H1 (cell line): ENCODE data around the gene IL18R1. TPM values are rescaled to one million over a fixed set of nuclear protein-coding genes. Genes with fewer than 3 reads are reported as not detected.

Experiments
- CTCF ChIA-PET: fragments of 300-600 bp; sonication (Branson Sonifier 250); formaldehyde crosslinking; loops from one replicate; lab custom pipeline; 2021; ENCODE audit not compliant: partially characterized antibody; lab: Charles Lee
- POLR2A ChIA-PET: fragments of 300-600 bp; sonication (Branson Sonifier 250); formaldehyde crosslinking; loops from one replicate; lab custom pipeline; 2021; ENCODE audit warnings: inconsistent platforms; ENCODE audit not compliant: partially characterized antibody; lab: Charles Lee
- DNase-seq, 2 experiments: peaks; one replicate each; pipeline versions ENCODE4 v3.0.0 to v3.0.0-alpha.2; 2010 to 2022; ENCODE audit warnings: low spot score in 2 of 2, low read depth in 1 of 2, mixed read lengths in 1 of 2
- FAIRE-seq: peaks from 2 replicates; lab custom pipeline; 2011; peaks lifted over from hg19 to GRCh38; lab: Jason Lieb, UNC
- H2AFZ ChIP-seq: 2 replicates; pipeline ENCODE4 v1.8.1; 2012; ENCODE audit warnings: low read length, inconsistent platforms
- H2AK5ac ChIP-seq: 2 replicates; pipeline ENCODE4 v1.6.1; 2013; ENCODE audit warnings: low read depth, low read length
- H2BK120ac ChIP-seq: replicated peaks from 2 replicates; pipeline ENCODE3; 2013; ENCODE audit warnings: low read depth, low read length, inconsistent platforms
- H2BK12ac ChIP-seq: 2 replicates; pipeline ENCODE4 v1.6.1; 2013; ENCODE audit warnings: low read depth, low read length
- H2BK15ac ChIP-seq: 2 replicates; pipeline ENCODE4 v1.6.1; 2013; ENCODE audit warnings: low read length
- H2BK20ac ChIP-seq: 2 replicates; pipeline ENCODE4 v1.6.1; 2013; ENCODE audit warnings: low read length
- H2BK5ac ChIP-seq: 2 replicates; pipeline ENCODE4 v1.6.1; 2013; ENCODE audit warnings: low read depth, low read length
- H3K14ac ChIP-seq: 2 replicates; pipeline ENCODE4 v1.6.1; 2013; ENCODE audit warnings: inconsistent platforms; ENCODE audit not compliant: insufficient read length
- H3K18ac ChIP-seq: 2 replicates; pipeline ENCODE4 v1.6.1; 2013; ENCODE audit warnings: low read length; ENCODE audit errors: extremely low read depth
- H3K23ac ChIP-seq: 2 replicates; pipeline ENCODE4 v1.6.1; 2013; ENCODE audit warnings: inconsistent platforms; ENCODE audit not compliant: insufficient read length
- H3K23me2 ChIP-seq: 2 replicates; pipeline ENCODE4 v1.6.1; 2013; ENCODE audit warnings: low read depth, low read length
- H3K27ac ChIP-seq: 2 replicates; pipeline ENCODE4 v1.6.1; 2011; ENCODE audit warnings: low read depth, low read length, inconsistent platforms
- H3K27me3 ChIP-seq, 4 experiments: replicated peaks in 1 of 4; 1 replicate in 1 of 4; 2 replicates in 3 of 4; pipeline versions ENCODE4 v1.6.1 to v1.8.1; 2011 to 2013; ENCODE audit warnings: low read length in 3 of 4, mild to moderate bottlenecking in 3 of 4, inconsistent platforms in 2 of 4, mixed read lengths in 2 of 4, moderate library complexity in 1 of 4; ENCODE audit not compliant: control insufficient read depth in 3 of 4, insufficient read depth in 3 of 4; ENCODE audit errors: extremely low read depth in 1 of 4
- H3K36me3 ChIP-seq, 4 experiments: 2 replicates each; pipeline versions ENCODE4 v1.6.1 to v1.8.1; 2011 to 2013; ENCODE audit warnings: mild to moderate bottlenecking in 4 of 4, low read length in 3 of 4, moderate library complexity in 2 of 4, control low read depth in 1 of 4, inconsistent platforms in 1 of 4; ENCODE audit not compliant: insufficient read depth in 4 of 4, control insufficient read depth in 2 of 4
- H3K4ac ChIP-seq: replicated peaks from 2 replicates; pipeline ENCODE3; 2013; ENCODE audit warnings: low read length, low read depth, mixed read lengths, inconsistent platforms; ENCODE audit not compliant: insufficient read length
- H3K4me1 ChIP-seq, 4 experiments: replicated peaks in 1 of 4; 1 replicate in 1 of 4; 2 replicates in 3 of 4; pipeline versions ENCODE4 v1.6.1 to v1.8.1; 2011 to 2013; ENCODE audit warnings: low read length in 3 of 4, inconsistent platforms in 2 of 4, mixed read lengths in 1 of 4; ENCODE audit not compliant: insufficient read depth in 4 of 4, control insufficient read depth in 3 of 4
- H3K4me2 ChIP-seq, 2 experiments: 2 replicates each; pipeline versions ENCODE4 v1.6.1 to v1.8.1; 2011 to 2013; ENCODE audit warnings: low read depth in 2 of 2, low read length in 2 of 2, control low read depth in 1 of 2, inconsistent platforms in 1 of 2, mild to moderate bottlenecking in 1 of 2; ENCODE audit not compliant: insufficient read depth in 1 of 2
- H3K4me3 ChIP-seq, 4 experiments: fragments of 200-600, 300-600 bp in 1 of 4; sonication (generic), shearing (Covaris generic), sonication (Bioruptor Twin) in 1 of 4; 2 replicates each; pipeline versions ENCODE4 v1.5.1 to v1.8.1; 2011 to 2016; ENCODE audit warnings: low read length in 4 of 4, low read depth in 3 of 4, control low read depth in 2 of 4, inconsistent platforms in 2 of 4, mild to moderate bottlenecking in 2 of 4, mixed read lengths in 1 of 4, moderate library complexity in 1 of 4; ENCODE audit not compliant: insufficient read depth in 2 of 4; ENCODE audit errors: extremely low read depth in 1 of 4
- H3K56ac ChIP-seq: replicated peaks from 2 replicates; pipeline ENCODE3; 2013; ENCODE audit warnings: low read depth, mild to moderate bottlenecking, mixed read lengths, low read length, inconsistent platforms; ENCODE audit not compliant: insufficient read length
- H3K79me1 ChIP-seq: 2 replicates; pipeline ENCODE4 v1.6.1; 2013; ENCODE audit warnings: low read depth, low read length, control low read depth
- H3K79me2 ChIP-seq, 2 experiments: 2 replicates each; pipeline versions ENCODE4 v1.6.1 to v1.8.1; 2012 to 2013; ENCODE audit warnings: low read length in 2 of 2, mild to moderate bottlenecking in 2 of 2, inconsistent platforms in 1 of 2; ENCODE audit not compliant: insufficient read depth in 2 of 2, control insufficient read depth in 1 of 2
- H3K9ac ChIP-seq, 4 experiments: replicated peaks in 1 of 4; 1 replicate in 1 of 4; 2 replicates in 3 of 4; pipeline versions ENCODE4 v1.6.1 to v1.8.1; 2011 to 2013; ENCODE audit warnings: low read depth in 3 of 4, low read length in 3 of 4, control low read depth in 2 of 4, mild to moderate bottlenecking in 2 of 4, moderate library complexity in 2 of 4, inconsistent platforms in 1 of 4; ENCODE audit errors: extremely low read depth in 1 of 4
- H3K9me3 ChIP-seq, 2 experiments: 2 replicates each; pipeline versions ENCODE4 v1.6.1 to v1.8.1; 2012 to 2013; ENCODE audit warnings: mild to moderate bottlenecking in 2 of 2, moderate library complexity in 2 of 2, control low read depth in 1 of 2, inconsistent platforms in 1 of 2, low read depth in 1 of 2, low read length in 1 of 2, mixed read lengths in 1 of 2; ENCODE audit not compliant: insufficient read depth in 2 of 2
- H4K20me1 ChIP-seq, 2 experiments: replicated peaks in 1 of 2; 2 replicates each; pipeline versions ENCODE3 to v1.8.1; 2011 to 2013; ENCODE audit warnings: inconsistent platforms in 2 of 2, low read length in 2 of 2, mild to moderate bottlenecking in 1 of 2; ENCODE audit not compliant: insufficient read depth in 2 of 2, control insufficient read depth in 1 of 2
- H4K5ac ChIP-seq: 2 replicates; pipeline ENCODE4 v1.6.1; 2013; ENCODE audit warnings: low read length, low read depth, mixed read lengths, inconsistent platforms; ENCODE audit not compliant: insufficient read length
- H4K8ac ChIP-seq: 2 replicates; pipeline ENCODE4 v1.8.0; 2013; ENCODE audit warnings: mild to moderate bottlenecking, moderate library complexity, low read length, inconsistent platforms; ENCODE audit not compliant: insufficient read depth; ENCODE audit errors: extremely low read depth
- H4K91ac ChIP-seq: replicated peaks from 2 replicates; pipeline ENCODE3; 2013; ENCODE audit warnings: low read length, mixed read lengths, inconsistent platforms; ENCODE audit not compliant: insufficient read length
- ATF2 ChIP-seq: IDR thresholded peaks from 2 replicates; pipeline ENCODE4 v1.6.1; 2012; ENCODE audit warnings: low read length, inconsistent platforms
- BRCA1 ChIP-seq: IDR thresholded peaks from 2 replicates; pipeline ENCODE4 v1.6.1; 2012; ENCODE audit warnings: low read depth, low read length, improper control_type of control experiment
- EZH2 ChIP-seq: fragments of 200-600 bp; sonication (generic); IDR thresholded peaks from 2 replicates; pipeline ENCODE4 v1.7.1; 2012; ENCODE audit warnings: low read depth, mild to moderate bottlenecking, moderate library complexity, low read length, inconsistent platforms; ENCODE audit not compliant: severe bottlenecking
- FOSL1 ChIP-seq: IDR thresholded peaks from 2 replicates; pipeline ENCODE4 v1.6.1; 2011; ENCODE audit warnings: mild to moderate bottlenecking, low read depth, low read length, moderate library complexity; ENCODE audit not compliant: insufficient read depth
- TCF12 ChIP-seq: IDR thresholded peaks from 2 replicates; pipeline ENCODE4 v1.6.1; 2011; ENCODE audit warnings: low read depth, mild to moderate bottlenecking, low read length
- USF2 ChIP-seq: IDR thresholded peaks from 2 replicates; pipeline ENCODE4 v1.6.1; 2011; ENCODE audit warnings: low read length, improper control_type of control experiment
- ZNF274 ChIP-seq: IDR thresholded peaks from 2 replicates; pipeline ENCODE4 v1.7.0; 2012; ENCODE audit warnings: low read length, borderline replicate concordance; ENCODE audit errors: extremely low read depth
- WGBS, 2 experiments: shearing (Covaris generic) in 1 of 2; methylation state at CpG; one replicate each; pipeline versions ENCODE4 v1.1.6 to v1.1.7; 2013 to 2015; ENCODE audit warnings: low lambda C conversion rate in 2 of 2, mixed read lengths in 2 of 2, inconsistent platforms in 1 of 2, low coverage in 1 of 2, missing lambda C conversion rate in 1 of 2; ENCODE audit not compliant: insufficient replicate concordance in 2 of 2, insufficient coverage in 1 of 2, insufficient read length in 1 of 2; ENCODE audit errors: extremely low coverage in 1 of 2, missing lambda C conversion rate in 1 of 2; 5-methylcytosine and 5-hydroxymethylcytosine counted together
- polyA plus RNA-seq, 7 experiments: library from polyadenylated mRNA; depleted of rRNA in 3 of 7; stranded (reverse) in 5 of 7; unstranded in 2 of 7; fragments of >200 nt in 5 of 7; fragments of 200-250 nt in 2 of 7; gene quantifications; 1 replicate in 5 of 7; 2 replicates in 1 of 7; 4 replicates in 1 of 7; pipeline versions ENCODE4 v1.2.1 to v1.2.3, GENCODE V29; 2011 to 2013; ENCODE audit warnings: missing spikeins in 2 of 7, mixed read lengths in 2 of 7
- total RNA-seq: library from RNA; stranded (reverse); fragmentation: NEBNext Ultra II Directional; extraction: Animal tissue kit (Norgen Biotek cat#: 25700); gene quantifications from 2 replicates; pipeline ENCODE4 v1.2.1, GENCODE V29; 2021
- TF ChIP-seq, protein P1 (sequence below): IDR thresholded peaks from 2 replicates; pipeline ENCODE4 v1.6.1; 2012; ENCODE audit warnings: inconsistent platforms

IL18R1 gene
- total and polyA plus RNA-seq, 2 of the 8 experiments (the other 6 are each of a cell fraction or from before 2014, with no cell fraction given), result 0.54 TPM; not detected in 1

DNA sequence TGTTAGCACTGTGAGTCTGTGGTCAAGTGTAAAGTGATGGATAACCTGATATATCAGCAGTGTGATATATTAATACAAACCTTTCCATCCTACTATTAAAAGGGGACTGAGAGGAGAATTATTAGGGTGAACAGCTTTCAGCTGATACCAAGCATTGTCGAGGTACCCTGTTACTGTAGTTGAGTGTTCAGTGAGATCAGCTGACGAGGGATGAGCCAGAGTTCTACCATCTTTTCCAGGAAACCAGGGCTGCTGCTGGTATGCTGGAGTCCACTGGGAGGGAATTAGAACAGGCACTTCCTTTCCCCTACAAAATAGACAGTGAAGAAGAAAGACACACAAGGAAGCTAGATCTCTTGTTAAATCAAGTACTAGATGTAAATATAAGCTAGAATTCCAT lies 67.8 kb downstream of the IL18R1 start:
- H4K5ac ChIP-seq, result no peak overlapping the region
- H3K4me3 ChIP-seq, result no peak overlapping the region
- H3K9me3 ChIP-seq, result no peaks in the 10 kb centered on the region
- H2BK120ac ChIP-seq, result no peak overlapping the region
- no peak overlapping the region for H2AFZ ChIP-seq
- H3K4me1 ChIP-seq, result no peaks in the 10 kb centered on the region
- no peak overlapping the region for H2AK5ac ChIP-seq
- no peak for TF ChIP-seq BRCA1
- TF ChIP-seq USF2, result no peak
- TF ChIP-seq EZH2, result no peak
- TF ChIP-seq FOSL1, result no peak
- no peak for TF ChIP-seq TCF12
- TF ChIP-seq, protein P1, sequence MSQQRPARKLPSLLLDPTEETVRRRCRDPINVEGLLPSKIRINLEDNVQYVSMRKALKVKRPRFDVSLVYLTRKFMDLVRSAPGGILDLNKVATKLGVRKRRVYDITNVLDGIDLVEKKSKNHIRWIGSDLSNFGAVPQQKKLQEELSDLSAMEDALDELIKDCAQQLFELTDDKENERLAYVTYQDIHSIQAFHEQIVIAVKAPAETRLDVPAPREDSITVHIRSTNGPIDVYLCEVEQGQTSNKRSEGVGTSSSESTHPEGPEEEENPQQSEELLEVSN, result no peak
- TF ChIP-seq ATF2, result no peak
- TF ChIP-seq ZNF274, result no peak
- H2BK12ac ChIP-seq, result no peak overlapping the region
- no peak overlapping the region for H3K23ac ChIP-seq
- no peak overlapping the region for H2BK15ac ChIP-seq
- no peak for DNase-seq
- H3K23me2 ChIP-seq, result no peaks in the 10 kb centered on the region
- H3K14ac ChIP-seq, result no peak overlapping the region
- no peak overlapping the region for H3K4me2 ChIP-seq
- ChIA-PET POLR2A (no interaction called here), CTCF (interaction anchor here (0.9 to 1.7 kb wide), 4 partner anchors 50 to 188 kb away, joined by 3 to 4 read pairs (median 4); partner anchors contain the start of gene SLC9A4)
- H3K79me1 ChIP-seq, result no peaks in the 10 kb centered on the region
- no peaks in the 10 kb centered on the region for H4K20me1 ChIP-seq
- no peak overlapping the region for H3K9ac ChIP-seq
- no peak overlapping the region for H3K18ac ChIP-seq
- H2BK20ac ChIP-seq, result no peak overlapping the region
- FAIRE-seq, result no peak
- WGBS, 2 experiments, result 76% methylated on average over 2 of the region's 2 CpGs; no CpG with 5 or more reads in 1 of the 2 experiments
- H3K56ac ChIP-seq, result no peak overlapping the region
- no peak overlapping the region for H4K91ac ChIP-seq
- no peak overlapping the region for H3K27ac ChIP-seq
- no peaks in the 10 kb centered on the region for H3K27me3 ChIP-seq
- no peak overlapping the region for H3K4ac ChIP-seq
- H2BK5ac ChIP-seq, result no peak overlapping the region
- no peaks in the 10 kb centered on the region for H3K36me3 ChIP-seq
- no peak overlapping the region for H4K8ac ChIP-seq
- H3K79me2 ChIP-seq, result no peaks in the 10 kb centered on the region
